Stimulated activated naive CD4-positive, alpha-beta T cell treated with Interleukin-2 at 50 U/mL for 16 hours (primary cell): ENCODE results near the gene ABHD17A.
"Not testable (repeated sequence)": the region's sequence is repeated elsewhere in the genome, so short reads cannot be mapped to it uniquely, and the experiment has no call there.

Experiments used
- DNase-seq: peaks from one replicate; lab custom pipeline; 2025; lab: John Stamatoyannopoulos, UW

The ABHD17A gene

GRCh38 chr19:1881393-1882088 is 3.8 kb downstream of the ABHD17A start:
- not testable (repeated sequence) for DNase-seq

DNA sequence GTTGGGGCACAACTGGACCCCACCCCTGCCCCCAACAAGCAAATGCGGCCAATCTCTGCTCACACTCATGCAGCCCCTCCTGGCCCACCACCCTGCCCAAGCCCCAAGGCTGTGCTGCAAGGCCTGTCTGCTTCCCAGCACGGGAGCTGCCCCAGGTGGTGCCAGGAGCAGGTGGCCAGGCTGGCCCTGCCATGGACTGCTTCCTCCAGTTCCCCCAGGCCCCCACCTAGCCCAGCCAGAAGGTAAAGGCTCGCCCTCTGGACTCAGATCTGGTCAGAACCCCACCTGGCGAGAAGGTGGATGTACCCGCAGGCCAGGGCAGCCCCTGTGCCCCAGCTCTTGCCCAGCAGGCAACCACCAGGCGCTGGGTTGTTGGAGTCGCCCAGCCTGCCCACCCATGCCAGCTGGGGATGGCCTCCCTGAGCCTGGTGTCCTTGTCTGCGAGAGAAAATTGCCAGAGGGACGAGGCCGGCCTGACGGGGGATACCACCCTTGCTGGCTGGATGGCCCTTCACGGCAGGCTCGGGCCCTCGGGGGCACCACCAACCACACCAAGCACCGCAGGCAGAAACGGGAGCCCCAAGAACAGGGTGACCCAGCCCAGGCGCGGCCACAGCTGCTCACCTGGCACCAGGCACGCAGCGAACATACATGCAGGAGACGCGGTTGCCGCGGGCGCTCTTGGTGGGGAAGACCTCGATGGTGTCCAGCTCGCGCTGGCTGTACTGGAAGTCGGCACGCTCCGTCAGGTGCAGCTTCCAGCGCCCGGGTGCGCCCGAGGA is 4.5 kb downstream of the ABHD17A start:
- DNase-seq, result no peak

- not testable (repeated sequence) for DNase-seq
Measured at GRCh38 chr19:1879982-1880381, 5.3 kb downstream of the ABHD17A start.

DNA sequence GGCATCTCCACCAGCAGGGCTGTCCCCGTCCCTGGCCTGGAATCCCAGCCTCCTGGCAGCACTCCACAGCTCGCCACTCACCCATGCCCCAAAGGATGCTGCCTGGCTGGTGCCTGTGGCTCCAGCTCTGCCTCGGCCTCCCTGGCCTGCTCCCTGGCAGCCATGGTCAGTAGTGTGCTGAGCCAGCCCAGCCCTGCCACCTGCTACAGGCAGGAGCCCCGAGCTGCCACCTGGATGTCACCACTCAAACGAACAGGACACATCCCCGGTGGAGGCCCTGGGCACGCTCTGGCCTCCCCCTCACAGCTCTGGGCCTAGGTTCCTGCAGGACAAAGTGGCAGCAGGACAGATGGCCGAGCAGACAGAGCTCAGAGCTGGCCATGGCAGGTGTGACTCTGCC is 6.7 kb downstream of the ABHD17A start:
- DNase-seq, result not testable (repeated sequence)

DNA sequence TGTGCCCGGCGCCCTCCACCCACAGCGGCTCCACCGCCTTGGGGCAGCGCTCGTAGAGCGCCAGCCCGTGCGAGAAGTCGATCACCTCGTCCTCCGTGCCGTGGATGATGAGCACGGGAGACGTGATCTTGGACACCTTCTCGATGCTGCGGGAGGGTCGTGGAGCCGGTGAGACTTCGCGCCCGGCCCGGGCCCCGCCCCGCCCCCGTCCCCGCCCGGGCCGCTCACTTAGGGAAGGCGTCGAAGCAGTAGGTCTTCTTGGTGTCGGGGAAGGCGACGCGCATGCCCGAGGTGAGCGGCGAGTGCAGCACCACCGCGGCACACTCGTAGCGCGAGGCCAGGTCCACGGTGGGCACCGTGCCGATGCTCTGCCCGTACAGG is 8.0 kb downstream of the ABHD17A start:
- DNase-seq, result not testable (repeated sequence)

DNA sequence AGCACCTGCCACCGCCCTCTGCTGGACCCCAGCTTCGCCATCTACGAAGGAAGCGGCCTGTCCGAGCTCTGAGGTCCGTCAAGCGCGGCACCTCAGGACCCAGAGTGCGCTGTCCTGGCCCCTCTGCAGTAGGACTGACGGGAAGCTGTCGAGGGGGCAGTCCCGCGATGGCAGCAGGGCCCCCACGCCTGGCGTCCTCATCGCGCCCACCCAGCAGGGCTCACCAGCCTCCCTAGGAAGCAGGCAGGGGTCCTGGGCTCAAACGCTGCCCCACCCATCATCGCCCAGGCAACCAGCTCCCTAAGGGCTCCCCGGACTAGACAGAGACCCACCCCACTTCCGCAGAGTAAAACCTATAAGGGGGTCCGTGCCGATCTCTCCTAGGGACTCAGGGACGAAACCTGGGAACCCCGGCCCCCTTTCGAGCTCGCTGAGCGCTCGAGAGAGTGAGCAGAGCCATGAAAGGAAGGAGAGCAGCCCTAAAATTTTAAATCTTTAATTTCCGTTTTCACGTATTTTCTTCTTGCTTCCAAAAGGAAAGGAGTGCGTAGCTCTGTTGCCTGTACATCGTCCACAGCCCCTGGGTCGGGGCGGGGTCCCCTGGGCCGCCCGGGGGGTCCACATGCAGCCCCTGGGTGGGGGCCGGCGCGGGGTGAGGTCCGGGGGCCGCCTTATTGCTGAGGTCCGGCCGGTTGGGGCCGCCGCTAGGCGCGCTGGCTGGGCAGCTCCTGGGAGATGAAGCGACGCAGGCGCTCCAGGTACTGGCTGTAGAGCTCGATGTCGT is 8.6 kb downstream of the ABHD17A start:
- not testable (repeated sequence) for DNase-seq

GRCh38 chr19:1875646-1876495 is 9.4 kb downstream of the ABHD17A start:
- peak; percentile 86 for DNase-seq

- not testable (repeated sequence) for DNase-seq
Measured at GRCh38 chr19:1875265-1875645, 10.0 kb downstream of the ABHD17A start.

GRCh38 chr19:1874554-1875185 is 10.6 kb downstream of the ABHD17A start:
- DNase-seq, result no peak

DNA sequence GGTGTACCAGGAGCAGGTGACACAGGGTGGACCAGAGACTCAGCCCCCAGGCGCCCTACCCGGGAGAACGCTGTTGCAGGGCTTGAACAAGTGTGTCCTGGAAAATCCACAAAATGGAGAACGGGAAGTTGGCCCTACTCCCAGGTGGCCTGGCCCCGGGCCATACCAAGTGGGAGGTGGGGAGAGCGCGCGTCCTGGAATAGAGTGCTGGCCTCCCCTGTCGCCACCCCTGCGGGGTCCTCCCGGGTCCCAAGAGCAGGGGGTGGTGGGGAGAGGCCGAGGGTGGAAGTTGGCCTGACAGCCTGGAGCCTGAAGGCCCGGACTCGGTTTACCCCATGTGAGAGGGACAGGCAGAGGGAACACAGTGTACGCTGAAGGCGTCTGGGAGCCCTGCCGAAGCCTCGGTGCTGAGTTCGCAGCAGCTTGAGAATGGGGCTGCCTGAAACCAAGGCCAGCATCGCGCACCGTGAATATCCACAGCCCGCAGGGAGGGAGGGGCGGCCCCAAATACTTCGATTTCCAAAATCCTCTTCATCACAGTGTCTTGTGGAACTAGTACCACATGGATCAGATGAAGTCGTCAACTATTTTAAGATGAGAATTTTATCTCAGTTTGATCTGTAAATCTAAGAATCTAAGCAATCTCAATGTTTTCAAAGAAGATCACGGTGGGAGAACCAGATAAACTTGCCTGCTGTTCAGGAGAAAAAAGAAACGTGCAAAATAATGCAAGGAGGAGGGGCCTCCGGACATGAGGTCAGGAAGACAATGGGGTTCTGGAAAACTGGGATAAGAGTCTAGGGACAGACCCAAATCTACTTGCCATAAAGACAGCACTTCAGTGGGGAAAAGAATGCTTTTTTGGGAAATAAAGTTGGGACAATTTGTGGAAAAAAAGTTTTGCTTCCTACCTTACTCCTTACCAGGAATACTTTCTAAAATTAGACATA is 11.5 kb downstream of the ABHD17A start:
- DNase-seq, result no peak

DNA sequence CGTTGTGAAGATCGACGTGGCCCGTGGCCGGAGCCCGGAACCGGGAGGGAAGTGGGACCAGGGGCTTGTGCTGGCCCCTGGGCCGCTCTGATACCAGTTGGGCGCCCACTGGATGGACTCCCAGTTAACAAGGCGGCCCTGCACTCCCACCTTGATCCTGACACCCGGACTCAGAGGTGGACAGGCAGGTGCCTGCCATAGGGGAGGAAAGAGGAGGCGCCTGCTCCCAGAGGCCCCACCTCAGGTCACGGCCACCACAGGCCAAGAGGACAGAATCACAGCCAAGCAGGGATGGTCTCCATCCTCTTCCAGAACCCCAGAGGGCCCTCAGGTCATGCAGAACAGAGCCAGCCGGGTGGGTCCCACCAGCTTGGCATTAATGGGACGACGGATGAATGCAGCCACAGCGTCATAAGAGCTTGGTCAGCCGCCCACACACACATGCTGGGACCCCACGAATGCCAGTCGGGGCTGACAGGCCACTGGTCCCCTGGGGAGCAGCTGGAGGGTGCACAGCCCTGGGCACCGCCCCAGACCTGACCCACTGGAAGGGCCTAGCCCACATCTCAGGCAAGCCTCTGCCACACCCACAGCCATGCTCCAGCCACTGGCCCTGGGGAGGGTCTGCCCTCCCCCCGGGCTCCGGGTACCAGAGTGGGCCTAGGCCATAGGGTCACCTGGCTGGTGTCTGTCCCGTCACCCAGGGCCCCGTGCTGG is 12.3 kb downstream of the ABHD17A start:
- no peak for DNase-seq

- no peak for DNase-seq
Measured at GRCh38 chr19:1871630-1872029, 13.7 kb downstream of the ABHD17A start.

- DNase-seq, result no peak
Measured at GRCh38 chr19:1871140-1871597, 14.1 kb downstream of the ABHD17A start.

- no peak for DNase-seq
Measured at GRCh38 chr19:1868971-1869370, 16.3 kb downstream of the ABHD17A start.

DNA sequence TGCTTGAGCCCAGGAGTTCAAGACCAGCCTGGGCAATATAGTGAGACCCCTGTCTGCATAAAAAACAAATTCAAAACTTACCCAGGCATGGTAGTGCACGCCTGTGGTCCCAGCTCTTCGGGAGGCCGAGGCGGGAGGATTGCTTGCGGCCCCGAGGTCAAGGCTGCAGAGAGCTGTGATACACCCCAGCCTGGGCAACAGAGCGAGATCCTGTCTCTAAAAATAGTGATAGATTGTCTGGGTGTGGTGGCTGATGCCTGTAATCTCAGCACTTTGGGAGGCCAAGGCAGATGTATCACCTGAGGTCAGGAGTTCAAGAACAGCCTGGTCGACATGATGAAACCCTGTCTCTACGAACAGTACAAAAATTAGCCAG is 18.0 kb downstream of the ABHD17A start:
- no peak for DNase-seq

- DNase-seq, result no peak
Measured at GRCh38 chr19:1866693-1867348, 18.5 kb downstream of the ABHD17A start.

DNA sequence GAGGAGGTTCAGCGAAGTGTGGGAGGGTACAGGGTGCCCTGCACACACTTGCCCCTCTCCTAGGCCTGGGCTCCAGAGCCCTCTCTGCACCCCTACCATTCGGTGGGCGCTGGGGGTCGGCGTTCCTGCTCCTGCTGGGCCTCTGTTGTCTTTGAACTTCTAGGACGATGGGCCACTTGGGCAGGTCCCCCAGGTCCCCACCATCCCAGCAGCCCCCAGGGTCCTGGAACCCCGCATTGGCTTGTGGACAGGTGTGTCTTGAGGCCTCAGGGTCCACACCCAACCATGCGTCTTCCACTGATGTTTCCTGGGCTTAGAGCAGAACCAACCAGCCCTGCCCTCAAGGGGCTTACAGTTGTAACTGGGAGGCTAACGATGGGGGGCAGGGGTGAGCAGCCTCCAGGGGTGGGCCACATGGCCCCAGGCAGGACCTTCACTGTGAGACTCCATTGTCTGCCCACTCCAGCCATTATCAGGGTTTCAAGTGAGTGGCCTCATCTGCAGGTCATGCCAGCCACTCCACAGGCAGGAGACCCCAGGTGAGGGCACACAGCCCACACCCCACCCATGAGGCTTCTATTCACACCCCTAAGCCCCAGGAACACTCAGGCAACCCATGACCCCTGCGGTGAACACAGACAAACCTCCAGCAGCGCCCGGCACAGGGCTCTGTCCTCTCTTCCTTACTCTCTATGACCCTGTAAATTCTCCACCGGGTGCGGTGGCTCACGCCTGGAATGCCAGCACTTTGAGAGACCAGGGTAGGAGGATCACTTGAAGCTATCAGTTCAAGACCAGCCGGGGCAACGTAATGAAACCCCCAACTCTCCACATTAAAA is 19.9 kb downstream of the ABHD17A start:
- DNase-seq, result no peak
